GM18858 (cell line): ENCODE measurements around the gene UTP15.

Source experiments
- ATAC-seq: cut with Tn5 transposase; IDR thresholded peaks from one replicate; pipeline ENCODE4 v1.9.1; 2021; ENCODE audit not compliant: unreplicated experiment

Gene UTP15

DNA sequence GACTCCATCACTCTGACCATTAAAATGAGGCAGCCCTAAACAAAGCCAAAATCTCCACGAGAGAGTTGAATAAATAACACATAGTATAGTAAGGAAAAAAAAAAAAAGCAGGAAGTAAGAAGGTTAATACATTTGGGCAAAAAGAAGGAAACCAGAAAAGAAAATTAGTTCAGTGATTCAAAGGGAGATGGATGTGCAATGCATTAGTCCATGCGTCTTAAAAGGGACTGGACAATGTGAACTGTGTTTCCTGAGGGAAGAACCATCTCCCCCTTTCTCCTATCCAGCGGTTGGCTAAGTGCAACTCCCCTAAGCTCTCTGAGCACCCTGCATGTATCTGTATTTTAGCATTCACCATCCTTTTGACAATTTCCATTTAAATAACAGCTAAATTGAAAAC is 1.5 kb upstream of the UTP15 start:
- ATAC-seq, result no peak

DNA sequence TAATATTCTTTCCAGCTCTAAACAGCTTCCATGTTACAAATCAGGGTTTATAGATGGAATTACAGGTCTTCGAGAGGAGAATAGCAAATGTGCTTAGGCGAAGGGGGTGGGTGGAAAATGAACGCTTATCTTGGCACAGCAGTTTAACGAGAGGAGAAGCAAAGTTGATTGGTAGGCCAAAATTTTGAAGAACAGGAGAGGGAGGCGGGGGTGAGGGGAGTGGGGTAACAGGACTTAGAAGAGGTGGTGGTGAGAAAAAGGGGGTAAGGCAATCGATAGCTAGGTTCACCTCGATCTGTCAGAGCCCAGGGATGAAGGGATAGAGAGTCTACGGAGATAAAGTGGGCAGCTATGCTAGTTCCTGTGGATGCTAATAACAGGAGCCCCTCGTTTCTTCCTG is 868 bp upstream of the UTP15 start:
- no peak for ATAC-seq

- ATAC-seq, result no peak
Observed at GRCh38 chr5:73565969-73566547, 515 bp downstream of the UTP15 start.

DNA sequence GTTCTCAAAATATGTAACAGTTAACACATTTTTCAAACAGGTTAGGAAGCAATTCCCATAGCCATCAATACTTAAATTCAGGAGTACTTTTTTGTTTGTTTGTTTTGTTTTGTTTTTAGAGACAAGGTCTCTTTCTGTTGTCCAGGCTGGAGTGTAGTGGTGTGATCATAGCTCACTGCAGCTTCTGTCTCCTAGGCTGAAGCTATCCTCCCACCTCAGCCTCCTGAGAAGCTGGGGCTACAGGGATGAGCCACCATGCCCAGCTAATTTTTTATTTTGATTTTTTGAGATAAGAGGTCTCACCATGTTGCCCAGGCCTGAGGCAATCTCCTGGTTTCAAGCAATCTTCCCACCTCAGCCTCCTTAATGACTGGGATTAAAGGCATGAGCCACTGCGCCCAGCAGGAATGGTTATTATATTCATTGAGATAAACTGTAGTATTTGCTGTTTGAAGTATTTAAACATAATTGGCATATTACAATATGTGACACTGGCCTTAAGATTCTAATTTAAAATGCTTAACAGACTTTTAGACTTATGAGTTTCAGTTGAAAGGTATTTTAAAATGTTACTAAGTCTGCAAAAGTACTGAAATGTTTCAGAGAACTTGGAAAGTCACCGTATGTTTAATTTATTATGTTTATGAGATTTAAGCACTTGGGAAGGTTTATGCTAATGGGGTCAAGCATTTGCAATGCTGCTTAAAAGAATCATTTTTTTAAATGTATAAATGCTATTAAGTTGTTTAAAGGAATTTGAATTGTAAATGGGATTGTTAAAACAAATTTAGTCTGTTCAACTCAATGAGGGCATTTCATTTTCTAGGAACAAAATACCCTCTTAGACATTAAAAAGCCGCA is 17.0 kb downstream of the UTP15 start:
- ATAC-seq, result no peak

- ATAC-seq, result no peak
Observed at GRCh38 chr5:73587923-73588322, 22.4 kb downstream of the UTP15 start.

DNA sequence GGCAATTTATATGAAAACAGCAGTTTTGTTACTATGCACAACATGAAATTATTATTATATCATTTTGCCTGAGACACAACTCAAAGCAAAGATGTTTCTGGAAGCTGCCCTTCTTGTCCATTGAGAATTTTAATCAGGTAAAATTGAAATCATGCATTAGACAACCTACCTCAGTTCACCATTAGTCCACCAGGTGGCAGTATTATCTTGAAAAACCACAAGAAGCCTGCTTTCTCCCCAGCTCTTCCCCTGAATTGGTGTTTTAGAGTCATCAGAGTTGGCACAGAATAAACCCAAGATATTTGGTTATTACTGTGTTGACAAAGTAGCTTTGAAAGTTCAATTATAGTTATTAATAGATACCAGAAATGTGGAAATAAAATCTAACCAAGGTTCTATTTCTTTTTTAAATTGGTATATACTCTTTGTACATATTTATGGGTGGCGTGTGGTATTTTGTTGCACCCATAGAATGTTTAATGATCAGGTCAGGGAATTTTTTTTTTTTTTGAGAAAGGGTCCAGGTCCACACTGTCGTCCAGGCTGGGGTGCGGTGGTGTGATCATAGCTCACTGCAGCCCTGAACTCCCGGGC is 25.7 kb downstream of the UTP15 start:
- ATAC-seq, result no peak

DNA sequence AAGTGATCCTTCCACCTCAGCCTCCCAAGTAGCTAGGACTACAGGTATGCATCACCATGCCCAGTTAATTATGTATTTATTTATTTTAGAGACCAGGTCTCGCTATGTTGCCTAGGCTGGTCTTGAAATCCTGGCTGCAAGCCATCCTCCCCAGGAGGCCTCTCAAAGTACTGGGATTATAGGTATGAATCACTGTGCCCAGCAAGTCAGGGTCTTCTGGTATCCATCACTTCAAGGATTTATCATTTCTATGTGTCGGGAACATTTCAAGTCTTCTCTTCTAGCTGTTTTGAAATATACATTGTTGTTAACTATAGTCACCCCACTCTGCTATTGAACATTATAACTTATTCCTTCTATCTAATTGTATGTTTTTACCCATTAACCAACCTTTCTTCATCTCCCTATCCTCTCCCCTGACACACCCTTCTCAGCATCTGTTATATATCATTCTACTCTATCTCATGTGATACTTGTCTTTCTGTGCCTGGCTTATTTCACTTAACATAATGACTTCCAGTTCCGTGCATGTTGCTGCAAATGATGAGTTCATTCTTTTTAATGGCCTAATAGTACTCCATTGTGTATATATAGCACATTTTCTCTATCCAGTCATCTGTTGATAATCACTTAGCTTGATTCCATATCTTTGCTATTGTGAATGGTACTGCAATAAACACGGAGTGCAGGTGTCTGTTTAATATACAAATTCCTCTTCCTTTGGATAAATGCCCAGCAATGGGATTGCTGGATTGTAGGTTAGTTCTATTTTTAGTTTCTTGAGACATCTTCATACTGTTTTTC is 26.4 kb downstream of the UTP15 start:
- no peak for ATAC-seq

DNA sequence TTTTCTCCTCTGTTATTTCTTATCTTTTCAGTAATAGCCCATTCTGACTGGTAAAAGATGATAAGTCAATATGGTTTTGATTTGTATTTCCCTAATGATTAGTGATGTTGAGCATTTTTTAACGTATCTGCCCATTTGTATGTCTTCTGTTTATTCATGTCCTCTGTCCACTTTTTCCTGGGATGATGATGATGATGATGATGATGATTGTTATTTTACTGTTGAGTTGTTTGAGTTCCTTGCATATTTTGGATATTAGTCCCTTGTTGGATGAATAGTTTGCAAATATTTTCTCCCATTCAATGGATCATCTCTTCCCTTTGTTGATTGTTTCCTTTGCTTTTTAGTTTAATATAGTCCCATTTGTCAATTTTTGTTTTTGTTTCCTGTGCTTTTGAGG is 27.0 kb downstream of the UTP15 start:
- ATAC-seq, result no peak

GRCh38 chr5:73596705-73597328 is 31.3 kb downstream of the UTP15 start:
- no peak for ATAC-seq

DNA sequence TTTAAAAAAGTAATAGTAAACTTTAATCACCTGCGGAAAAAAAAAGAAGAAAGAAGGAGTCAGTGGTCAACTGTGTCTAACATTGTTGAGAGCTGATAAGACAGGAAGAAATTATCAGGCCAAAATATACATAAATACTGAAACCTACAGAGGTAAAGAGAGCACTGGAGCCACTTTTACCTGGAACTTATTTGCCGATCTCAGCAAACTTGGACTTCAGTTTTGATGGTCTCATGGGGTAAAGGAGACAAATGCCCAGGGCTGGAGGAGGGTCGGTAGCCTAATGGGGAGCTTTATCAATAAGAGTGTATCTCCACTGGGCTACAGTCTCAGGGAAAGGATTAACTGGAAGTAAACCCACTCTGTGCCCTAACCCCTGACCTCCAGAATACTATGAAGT is 33.8 kb downstream of the UTP15 start:
- no peak for ATAC-seq

DNA sequence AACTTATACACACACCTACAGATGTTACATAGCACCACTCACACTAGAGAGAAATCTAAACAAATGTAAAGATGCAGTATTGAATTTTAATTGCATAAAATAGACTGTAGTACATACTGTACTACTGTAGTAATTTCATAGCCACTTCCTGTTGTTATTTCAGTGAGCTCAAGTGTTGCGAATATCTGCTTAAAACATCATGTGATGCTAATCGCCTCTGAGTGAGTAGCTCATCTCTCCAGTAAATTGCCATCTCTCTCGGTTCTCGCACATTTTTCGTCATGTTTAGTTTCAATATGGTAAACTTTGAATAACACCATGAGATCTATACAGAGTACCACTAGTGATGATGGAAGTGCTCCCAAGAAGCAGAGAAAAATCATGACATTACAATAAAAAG is 38.5 kb downstream of the UTP15 start:
- no peak for ATAC-seq

DNA sequence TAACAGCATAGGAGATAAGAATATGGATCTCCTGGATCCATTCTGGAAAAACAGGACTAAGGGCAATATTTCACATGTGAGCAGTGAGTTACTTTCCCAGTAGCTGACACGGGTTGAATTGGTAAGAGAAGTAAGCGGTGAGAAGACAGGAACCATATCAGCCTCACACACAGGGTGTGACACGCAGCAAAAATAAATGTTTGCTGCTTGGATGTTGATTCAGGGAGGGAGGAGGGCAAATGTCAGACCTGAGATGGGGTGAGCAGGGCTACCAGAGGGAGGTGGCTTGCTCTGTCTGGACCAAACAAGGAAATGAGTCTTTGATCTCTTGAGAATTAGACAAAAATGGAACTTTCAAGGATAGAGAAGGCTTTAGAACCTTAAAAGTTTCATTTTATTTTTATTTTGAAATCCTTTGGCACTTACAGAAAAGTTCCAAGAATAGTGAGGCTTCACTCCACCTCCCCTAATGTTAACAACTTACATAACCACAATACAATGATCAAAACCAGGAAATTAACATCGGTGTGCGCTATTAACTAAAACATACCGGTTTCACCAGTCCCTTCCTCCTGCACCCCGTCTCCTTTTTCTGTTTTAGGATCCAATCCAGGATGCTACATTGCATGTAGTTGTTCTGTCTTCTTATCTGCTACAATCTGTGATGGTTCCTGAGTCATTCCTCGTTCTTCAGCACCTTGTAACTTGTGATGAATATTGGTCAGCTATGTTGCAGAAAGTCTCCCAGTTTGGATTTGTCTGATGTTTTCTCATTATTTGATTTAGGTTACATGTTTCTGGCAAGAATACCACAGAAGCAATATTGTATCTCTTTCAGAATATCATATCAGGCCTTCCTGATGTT is 39.9 kb downstream of the UTP15 start:
- ATAC-seq, result no peak

DNA sequence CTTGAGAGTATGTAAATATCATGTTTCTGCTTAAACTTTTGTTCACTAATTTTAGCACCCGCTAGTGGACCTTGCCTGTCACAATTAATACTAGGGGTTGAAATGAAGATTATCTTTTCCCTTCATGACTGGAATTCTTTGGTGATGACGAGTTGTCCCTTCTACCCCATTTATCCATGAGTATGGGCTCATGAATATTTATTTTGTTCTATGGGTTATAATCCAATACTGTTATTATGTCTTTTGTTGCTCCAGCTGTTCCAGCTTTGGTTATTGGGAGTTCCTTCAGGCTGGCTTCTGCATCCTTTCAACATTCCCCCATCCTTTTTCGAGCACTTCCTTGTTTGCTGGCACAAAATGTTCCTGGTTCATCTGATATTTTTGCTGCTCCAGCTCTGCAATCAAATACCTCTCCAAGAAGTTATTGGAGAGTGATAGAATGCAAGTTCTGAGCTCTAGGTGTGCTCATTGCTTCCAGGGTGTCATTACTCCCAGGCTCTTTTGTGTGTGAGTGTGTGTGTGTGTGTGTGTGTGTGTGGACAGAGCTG is 40.7 kb downstream of the UTP15 start:
- no peak for ATAC-seq

DNA sequence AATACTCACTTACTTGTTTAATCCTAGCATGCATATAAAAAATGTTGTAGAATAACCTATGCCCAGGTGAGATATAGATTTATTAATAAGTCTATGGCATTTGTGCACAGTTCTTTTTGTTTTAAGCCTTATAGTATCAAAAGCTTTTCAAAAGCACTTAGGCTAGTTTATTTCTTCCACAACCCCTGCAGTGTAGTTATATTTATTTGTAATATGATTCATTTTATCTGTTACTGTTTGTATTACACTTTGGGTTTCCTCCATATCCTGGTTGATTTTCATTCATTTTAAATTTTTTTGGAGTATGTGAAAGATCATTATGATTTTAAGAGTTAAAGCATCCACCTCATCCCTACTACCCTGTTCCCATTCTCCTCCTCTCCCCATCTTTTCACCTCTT is 41.7 kb downstream of the UTP15 start:
- no peak for ATAC-seq

- ATAC-seq, result no peak
Observed at GRCh38 chr5:73612799-73613198, 47.3 kb downstream of the UTP15 start.

DNA sequence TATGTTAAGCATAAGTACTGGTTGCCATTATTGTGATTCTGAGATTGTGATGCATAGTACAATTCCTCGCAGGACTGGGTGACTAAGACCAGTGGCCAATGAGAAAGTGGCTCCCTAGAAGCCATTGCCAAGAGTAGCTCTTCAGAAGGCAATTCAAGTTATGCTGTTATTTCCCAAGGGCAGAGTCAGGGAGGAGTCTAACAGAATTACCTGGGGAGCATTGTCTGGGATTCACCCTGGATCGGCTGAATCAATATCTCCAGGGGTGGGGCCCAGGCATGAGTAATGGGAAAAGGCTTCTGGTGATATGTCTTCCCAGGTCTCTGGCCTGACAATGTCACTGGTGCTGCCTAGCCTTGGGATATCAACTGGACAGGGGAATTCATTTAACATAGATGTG is 49.5 kb downstream of the UTP15 start:
- ATAC-seq, result no peak

DNA sequence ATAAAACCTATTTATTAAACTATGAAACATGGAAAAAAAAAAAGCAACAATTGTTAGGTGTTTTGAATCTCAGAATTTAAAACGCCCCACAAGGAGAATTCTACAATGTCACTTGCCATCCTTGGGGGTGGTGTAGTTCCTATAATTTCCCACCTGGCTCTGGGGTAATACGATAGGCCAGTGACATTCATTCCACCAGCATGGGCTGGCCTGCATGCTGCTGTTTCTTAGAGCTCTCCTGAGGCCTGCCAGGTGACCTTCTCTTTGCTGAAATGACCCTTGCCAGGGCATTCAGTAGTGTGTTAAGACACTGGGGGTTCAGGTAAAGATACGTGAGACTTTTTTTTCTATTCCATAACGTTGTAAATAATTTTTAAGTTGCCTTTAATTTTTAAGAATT is 50.4 kb downstream of the UTP15 start:
- no peak for ATAC-seq

- no peak for ATAC-seq
Observed at GRCh38 chr5:73617510-73618279, 52.2 kb downstream of the UTP15 start.
